A549 (cell line): ENCODE measurements around the gene ANKRD18A.

Experiments
- BHLHE40 ChIP-seq: IDR thresholded peaks from 2 replicates; pipeline ENCODE4 v1.6.1; 2012; ENCODE audit warnings: low read depth, low read length, inconsistent platforms
- FOXS1 ChIP-seq: fragments of 250-450 bp; sonication (Bioruptor Pico); IDR thresholded peaks from 2 replicates; pipeline ENCODE4 v1.5.0; 2020; ENCODE audit warnings: mild to moderate bottlenecking, moderate library complexity
- KDM1A ChIP-seq: fragments of 200-600 bp; sonication (generic); IDR thresholded peaks from 2 replicates; pipeline ENCODE4 v1.6.1; 2016; ENCODE audit warnings: low read depth, mild to moderate bottlenecking
- MAFK ChIP-seq: fragments of 450-650 bp; IDR thresholded peaks from 2 replicates; pipeline ENCODE4 v1.6.1; 2014; ENCODE audit not compliant: partially characterized antibody
- MYC ChIP-seq: IDR thresholded peaks from 2 replicates; pipeline ENCODE4 v1.6.1; 2012; ENCODE audit warnings: mild to moderate bottlenecking, inconsistent platforms, low read length, improper control_type of control experiment, borderline replicate concordance
- NFE2L2 ChIP-seq: fragments of 150-350 bp; conservative IDR thresholded peaks from 2 replicates; pipeline ENCODE4 v1.6.1; 2014; ENCODE audit warnings: low read length
- NPAS2 ChIP-seq: fragments of 250-450 bp; sonication (Bioruptor Pico); IDR thresholded peaks from 2 replicates; pipeline ENCODE4 v1.8.0; 2022; ENCODE audit warnings: mild to moderate bottlenecking, moderate library complexity, borderline replicate concordance
- NR3C1 ChIP-seq: fragments of >200 bp; sonication (Bioruptor Twin); formaldehyde crosslinking; IDR thresholded peaks from 3 replicates; pipeline ENCODE4 v1.6.1; 2017
- POLR2A ChIP-seq: IDR thresholded peaks from 2 replicates; pipeline ENCODE4 v1.6.1; 2012; ENCODE audit warnings: mild to moderate bottlenecking, low read length
- RAD21 ChIP-seq, 2 experiments: fragments of >200 bp in 1 of 2; sonication (Bioruptor Twin) in 1 of 2; formaldehyde crosslinking in 1 of 2; IDR thresholded peaks in 1 of 2; conservative IDR thresholded peaks in 1 of 2; 2 replicates in 1 of 2; 3 replicates in 1 of 2; pipeline ENCODE4 v1.6.1; 2012 to 2018; ENCODE audit warnings: inconsistent platforms in 1 of 2
- RFX5 ChIP-seq: fragments of 450-650 bp; IDR thresholded peaks from 2 replicates; pipeline ENCODE4 v1.7.1; 2014; ENCODE audit warnings: antibody characterized with exemption, mild to moderate bottlenecking, moderate library complexity
- ZC3H11A ChIP-seq: fragments of 450-650 bp; IDR thresholded peaks from 2 replicates; pipeline ENCODE4 v1.6.1; 2014; ENCODE audit warnings: antibody characterized with exemption, mild to moderate bottlenecking
- TF ChIP-seq, protein P1 (sequence below): fragments of >200 bp; sonication (Bioruptor Twin); formaldehyde crosslinking; IDR thresholded peaks from 3 replicates; pipeline ENCODE4 v1.5.1; 2016

DNA sequence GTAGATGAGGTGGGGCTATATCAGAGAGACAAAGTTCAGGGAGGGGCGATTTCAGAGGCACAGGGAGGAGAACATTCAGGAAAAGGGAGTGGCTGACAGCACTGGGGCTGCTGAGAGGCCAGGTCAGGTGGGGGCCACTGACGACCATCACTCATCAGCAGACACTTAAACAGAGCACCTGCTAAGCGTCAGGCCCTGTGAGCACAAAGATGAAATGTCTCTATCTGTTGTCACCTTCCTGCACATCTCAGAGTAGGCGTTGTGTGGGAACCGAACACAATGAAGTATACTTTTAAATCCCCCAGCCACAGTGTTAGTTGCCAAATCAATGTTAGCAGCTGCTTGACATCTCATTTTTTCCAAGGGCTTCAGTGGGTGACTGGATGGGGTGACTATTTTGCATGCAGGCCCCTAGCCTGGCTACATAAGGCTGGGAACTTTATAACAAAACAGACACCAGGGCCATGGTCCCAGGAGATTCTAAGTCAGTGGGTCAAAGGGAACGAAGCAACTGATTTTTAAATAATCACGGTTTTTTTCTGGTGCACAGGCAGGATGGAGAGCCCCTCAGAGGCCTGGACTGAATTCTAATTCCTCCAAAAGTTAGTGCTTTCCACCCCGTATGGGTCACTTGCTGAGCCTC, 31.1 kb upstream of the ANKRD18A start:
- no peak for TF ChIP-seq ZC3H11A
- TF ChIP-seq, protein P1, sequence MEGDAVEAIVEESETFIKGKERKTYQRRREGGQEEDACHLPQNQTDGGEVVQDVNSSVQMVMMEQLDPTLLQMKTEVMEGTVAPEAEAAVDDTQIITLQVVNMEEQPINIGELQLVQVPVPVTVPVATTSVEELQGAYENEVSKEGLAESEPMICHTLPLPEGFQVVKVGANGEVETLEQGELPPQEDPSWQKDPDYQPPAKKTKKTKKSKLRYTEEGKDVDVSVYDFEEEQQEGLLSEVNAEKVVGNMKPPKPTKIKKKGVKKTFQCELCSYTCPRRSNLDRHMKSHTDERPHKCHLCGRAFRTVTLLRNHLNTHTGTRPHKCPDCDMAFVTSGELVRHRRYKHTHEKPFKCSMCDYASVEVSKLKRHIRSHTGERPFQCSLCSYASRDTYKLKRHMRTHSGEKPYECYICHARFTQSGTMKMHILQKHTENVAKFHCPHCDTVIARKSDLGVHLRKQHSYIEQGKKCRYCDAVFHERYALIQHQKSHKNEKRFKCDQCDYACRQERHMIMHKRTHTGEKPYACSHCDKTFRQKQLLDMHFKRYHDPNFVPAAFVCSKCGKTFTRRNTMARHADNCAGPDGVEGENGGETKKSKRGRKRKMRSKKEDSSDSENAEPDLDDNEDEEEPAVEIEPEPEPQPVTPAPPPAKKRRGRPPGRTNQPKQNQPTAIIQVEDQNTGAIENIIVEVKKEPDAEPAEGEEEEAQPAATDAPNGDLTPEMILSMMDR, result no peak
- no peak for TF ChIP-seq RFX5
- TF ChIP-seq POLR2A, result no peak
- TF ChIP-seq BHLHE40, result no peak
- TF ChIP-seq RAD21 (conservative IDR thresholded peaks at IDR 0.05 in 1 of 2, IDR thresholded peaks at IDR 0.05 in 1 of 2), result no peak
- TF ChIP-seq NR3C1, result no peak
- no peak for TF ChIP-seq NFE2L2
- no peak for TF ChIP-seq MYC
- TF ChIP-seq FOXS1 (CRISPR knock-in tag), result no peak
- no peak for TF ChIP-seq NPAS2 (CRISPR knock-in tag)
- TF ChIP-seq KDM1A, result no peak
- TF ChIP-seq MAFK, result no peak
